NCI-H1048 (cell line): ENCODE results near the gene RREB1.

Experiments used
- DNase-seq: peaks from one replicate; lab custom pipeline; 2025; lab: John Stamatoyannopoulos, UW

RREB1 gene

GRCh38 chr6:7107578-7108195 is at the start of gene RREB1:
Gene RREB1, plus strand, starts transcription at chr6:7107961. Its CDS starts 73,951 bp downstream, at chr6:7181912.
- no peak for DNase-seq

- DNase-seq, result no peak
Observed at GRCh38 chr6:7058250-7058923, 49.4 kb upstream of the RREB1 start.

GRCh38 chr6:7060769-7061516 is 46.8 kb upstream of the RREB1 start:
- no peak for DNase-seq

- DNase-seq, result no peak
Observed at GRCh38 chr6:7062451-7063162, 45.2 kb upstream of the RREB1 start.

- no peak for DNase-seq
Observed at GRCh38 chr6:7067305-7067704, 40.5 kb upstream of the RREB1 start.

GRCh38 chr6:7071405-7071804 is 36.4 kb upstream of the RREB1 start:
- no peak for DNase-seq

GRCh38 chr6:7073082-7073820 is 34.5 kb upstream of the RREB1 start:
- no peak for DNase-seq

GRCh38 chr6:7073821-7074525 is 33.8 kb upstream of the RREB1 start:
- DNase-seq, result no peak

- DNase-seq, result no peak
Observed at GRCh38 chr6:7074870-7075269, 32.9 kb upstream of the RREB1 start.

- no peak for DNase-seq
Observed at GRCh38 chr6:7075341-7076000, 32.3 kb upstream of the RREB1 start.

- DNase-seq, result no peak
Observed at GRCh38 chr6:7077856-7078255, 29.9 kb upstream of the RREB1 start.

GRCh38 chr6:7078856-7079255 is 28.9 kb upstream of the RREB1 start:
- no peak for DNase-seq

- no peak for DNase-seq
Observed at GRCh38 chr6:7080311-7080710, 27.4 kb upstream of the RREB1 start.

- no peak for DNase-seq
Observed at GRCh38 chr6:7085911-7086310, 21.9 kb upstream of the RREB1 start.

GRCh38 chr6:7086488-7086887 is 21.3 kb upstream of the RREB1 start:
- no peak for DNase-seq

GRCh38 chr6:7087066-7087465 is 20.7 kb upstream of the RREB1 start:
- DNase-seq, result no peak

- DNase-seq, result no peak
Observed at GRCh38 chr6:7087491-7087979, 20.2 kb upstream of the RREB1 start.

- no peak for DNase-seq
Observed at GRCh38 chr6:7088076-7088742, 19.6 kb upstream of the RREB1 start.

GRCh38 chr6:7098993-7099392 is 8.8 kb upstream of the RREB1 start:
- no peak for DNase-seq
